Central memory CD4-positive, alpha-beta T cell (primary cell): ENCODE results near the gene ADAMTS17.
"Not testable (repeated sequence)": the region's sequence is repeated elsewhere in the genome, so short reads cannot be mapped to it uniquely, and the experiment has no call there.

ENCODE experiments used
- DNase-seq: peaks from one replicate; pipeline ENCODE4 v3.0.0; 2022

Gene ADAMTS17

DNA sequence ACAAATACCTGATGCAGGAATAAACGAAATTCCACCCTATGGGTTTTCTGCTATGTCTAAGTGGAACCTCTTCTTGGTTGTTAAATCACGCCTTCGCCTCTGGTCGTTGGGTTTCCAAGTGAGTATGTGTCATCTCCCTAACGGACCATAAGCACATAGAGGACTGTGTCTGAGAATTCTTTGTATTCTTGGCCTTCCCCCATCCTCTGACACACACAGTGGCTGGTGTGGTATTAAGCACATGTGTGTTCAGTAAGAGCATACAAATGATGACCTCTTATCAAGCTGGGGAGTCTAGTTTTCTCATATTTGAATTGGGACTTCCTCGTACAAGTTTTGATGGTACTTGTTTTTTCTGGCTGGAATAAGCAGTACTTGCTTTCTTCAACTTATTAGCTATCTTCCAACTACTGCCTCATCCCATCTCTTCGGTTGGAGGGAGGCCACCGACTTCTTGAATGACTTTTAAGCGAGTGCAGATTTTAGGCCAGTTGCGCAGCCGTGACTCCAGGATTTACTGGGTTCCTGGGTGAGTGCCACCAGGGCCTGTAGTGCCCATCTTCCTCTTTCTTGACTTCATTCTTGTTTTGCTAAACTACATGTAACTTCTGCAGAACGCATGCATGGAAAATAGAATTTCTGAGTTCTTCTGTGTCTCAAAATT lies 240.2 kb downstream of the ADAMTS17 start:
- no peak for DNase-seq

DNA sequence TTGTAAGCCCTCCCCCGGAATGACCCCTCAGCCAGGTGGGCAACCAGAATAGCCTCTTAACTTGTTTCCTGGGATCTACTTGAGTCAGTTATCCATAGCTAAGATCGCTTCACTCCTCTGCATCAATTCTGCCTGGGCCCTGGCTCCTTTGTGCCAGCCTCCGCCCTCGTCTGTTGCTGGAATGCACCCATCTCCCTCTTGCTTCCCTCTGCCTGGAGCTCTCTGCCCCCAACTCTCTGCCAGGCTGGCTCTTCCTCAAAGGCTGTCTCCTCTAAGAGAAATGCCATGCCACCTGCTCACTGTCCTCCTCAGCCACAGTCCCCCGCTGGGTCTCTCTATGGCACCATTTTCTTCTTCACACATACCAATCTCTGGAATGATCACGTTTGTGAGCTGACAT lies 240.8 kb downstream of the ADAMTS17 start:
- DNase-seq: no peak

DNA sequence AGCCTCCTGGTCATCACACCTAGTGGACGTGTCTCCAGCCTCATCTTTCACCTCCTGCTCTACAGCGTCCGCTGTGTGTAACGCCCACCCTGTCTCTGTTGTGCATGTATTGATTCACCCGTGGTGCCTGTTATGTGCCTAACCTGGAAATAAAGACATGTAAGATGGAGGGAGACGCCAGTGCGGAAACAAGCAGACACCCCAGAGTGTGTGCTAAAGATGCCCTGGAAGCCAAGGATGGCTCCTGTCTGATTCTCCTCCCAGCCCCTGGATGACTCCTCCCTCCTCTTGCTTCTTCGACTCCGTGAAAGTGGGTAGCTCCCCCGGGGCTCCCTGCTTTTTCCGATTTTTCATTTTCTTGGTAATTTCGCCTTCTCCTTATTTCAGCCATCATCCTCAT lies 241.8 kb downstream of the ADAMTS17 start:
- no peak for DNase-seq

DNA sequence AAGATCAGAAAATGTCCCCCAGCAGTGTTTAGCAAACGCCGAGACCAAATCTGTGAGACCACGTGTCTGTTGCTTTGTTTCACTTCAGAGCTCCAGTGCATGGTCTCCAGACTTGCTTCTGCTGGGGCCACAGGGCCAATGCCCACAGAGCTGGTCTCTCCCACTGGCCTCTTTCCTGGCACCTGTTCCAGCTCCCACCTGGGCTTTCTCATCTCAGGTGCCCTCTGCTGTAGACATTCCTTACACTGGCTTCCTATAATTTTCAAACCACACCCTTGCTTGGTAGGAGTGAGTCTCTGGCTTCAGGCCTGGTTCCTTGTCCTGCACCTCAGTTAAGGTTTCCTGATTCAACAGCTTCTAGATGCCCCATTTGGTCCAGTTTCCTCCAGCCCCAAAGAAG lies 243.1 kb downstream of the ADAMTS17 start:
- no peak for DNase-seq

DNA sequence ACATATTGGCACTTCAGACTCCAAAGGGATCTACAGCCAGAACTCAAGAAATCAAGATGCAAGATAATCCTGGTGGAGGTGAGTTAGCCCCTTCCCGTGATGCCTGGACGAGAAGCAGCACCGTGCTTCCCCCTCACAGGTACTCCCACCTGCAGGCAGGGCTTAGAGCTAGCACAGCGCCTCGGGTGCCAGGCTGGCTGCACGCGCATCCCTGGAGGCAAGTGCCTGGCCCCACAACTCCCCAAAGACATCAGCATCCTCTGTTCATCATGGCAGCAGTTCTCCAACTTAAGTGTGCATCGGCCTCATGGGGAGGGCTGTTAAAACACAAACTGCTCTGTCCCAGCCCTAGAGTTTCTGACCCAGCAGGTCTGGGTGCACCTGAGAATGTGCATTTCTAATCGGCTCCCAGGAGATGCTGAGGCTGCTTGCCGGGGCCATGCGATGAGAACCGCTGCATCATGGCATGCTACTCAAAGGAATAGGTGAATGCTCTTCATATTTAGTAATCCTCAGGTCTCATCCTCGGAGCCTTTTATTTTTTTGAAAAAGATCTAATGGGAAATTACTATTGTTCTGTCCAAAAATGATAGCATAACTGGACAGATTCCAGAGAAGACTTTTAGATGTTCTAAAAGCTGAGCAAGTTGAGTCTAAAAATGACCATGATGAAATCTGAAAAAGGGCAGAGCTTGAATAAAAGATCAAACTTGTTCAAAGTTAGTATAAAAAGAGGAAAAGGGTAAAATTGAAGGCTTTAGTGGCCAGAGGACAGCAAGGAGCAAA lies 244.2 kb downstream of the ADAMTS17 start:
- no peak for DNase-seq

DNA sequence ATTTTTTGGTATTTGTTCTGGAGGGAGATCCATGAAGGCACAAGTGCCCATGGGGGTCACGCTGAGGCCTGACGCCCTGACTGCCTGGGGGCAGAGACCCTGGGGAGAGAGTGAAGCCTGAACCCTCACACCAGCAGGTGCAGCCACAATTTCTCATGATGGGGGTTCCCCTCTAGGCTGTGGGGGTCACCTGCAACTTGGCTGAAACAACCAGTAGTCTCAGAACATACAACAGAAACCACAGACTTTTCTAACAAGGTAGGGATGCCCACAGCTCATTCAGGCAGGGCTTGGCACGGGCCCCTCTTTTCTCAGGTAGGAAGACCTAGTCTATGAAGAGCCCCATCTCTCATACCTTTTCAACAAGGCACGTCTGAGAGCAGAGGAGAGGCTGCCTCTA lies 245.1 kb downstream of the ADAMTS17 start:
- DNase-seq: no peak

DNA sequence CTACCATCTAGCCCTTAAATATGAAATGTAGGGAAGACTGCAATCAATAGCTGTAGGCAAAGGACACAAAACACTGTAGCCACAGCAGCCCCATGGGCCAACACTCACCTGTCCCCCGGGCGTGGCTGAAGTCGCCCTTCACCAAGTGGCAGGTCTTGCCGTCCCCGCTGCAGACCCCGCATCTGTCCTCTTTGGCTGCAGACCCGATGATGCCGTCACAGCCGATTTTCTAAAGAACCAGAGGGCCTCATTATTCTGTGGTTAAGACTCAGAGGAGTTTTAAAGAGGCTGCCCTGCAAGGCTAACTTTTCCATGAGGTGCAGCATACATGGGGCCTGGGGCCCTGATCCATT lies 245.6 kb downstream of the ADAMTS17 start:
- DNase-seq: no peak

DNA sequence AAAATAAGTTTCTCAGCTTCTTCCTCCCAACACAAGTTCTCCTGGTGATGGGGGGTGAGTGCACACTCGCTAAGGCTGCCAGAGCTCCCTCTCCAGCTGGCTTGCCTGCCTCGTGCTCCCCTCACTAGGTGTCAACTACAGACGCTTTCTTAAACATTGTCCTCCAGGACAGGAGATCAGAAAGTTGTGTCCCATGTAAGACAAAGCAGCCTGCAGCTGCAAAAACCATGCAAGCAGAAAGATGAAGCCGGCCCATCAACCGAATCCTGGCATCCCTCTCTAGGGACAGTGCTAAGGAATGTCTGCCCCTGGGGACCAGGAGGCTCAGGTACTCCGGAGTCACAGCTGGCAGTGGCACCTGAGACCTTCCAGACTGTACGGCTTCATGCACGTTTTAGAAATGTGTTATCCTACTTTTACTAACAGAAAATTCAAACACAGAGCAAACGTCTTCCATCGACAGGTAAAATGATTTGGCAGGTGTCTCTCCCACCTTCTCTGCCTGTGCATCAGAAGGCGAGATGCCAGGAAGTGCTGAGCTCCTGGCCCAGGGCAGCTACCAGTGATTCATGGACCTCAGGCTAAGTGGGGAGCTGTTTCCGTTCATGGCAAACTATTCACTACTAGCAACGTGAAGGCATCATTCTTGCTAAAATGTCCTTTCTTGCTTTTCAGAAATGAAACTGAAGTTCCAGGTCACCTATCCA lies 246.1 kb downstream of the ADAMTS17 start:
- DNase-seq: no peak

DNA sequence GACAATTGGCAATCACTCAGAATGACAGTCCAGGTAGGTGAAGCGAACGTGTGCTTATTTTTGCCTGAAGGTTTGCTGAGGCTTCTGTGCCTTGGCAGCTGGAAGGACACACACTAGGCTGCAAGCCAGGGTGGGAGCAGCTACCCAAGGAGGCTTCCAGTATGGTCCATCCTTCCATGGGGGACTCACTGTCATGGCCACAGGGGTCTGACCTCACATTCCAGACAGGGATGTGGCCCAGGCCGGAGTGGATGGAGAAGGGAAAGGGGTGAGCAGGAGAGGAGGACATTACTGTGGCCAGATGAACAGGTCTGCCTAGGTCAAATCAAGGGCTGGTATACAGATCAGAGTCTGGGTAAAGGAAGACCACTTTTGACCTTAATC lies 247.7 kb downstream of the ADAMTS17 start:
- DNase-seq: no peak

DNA sequence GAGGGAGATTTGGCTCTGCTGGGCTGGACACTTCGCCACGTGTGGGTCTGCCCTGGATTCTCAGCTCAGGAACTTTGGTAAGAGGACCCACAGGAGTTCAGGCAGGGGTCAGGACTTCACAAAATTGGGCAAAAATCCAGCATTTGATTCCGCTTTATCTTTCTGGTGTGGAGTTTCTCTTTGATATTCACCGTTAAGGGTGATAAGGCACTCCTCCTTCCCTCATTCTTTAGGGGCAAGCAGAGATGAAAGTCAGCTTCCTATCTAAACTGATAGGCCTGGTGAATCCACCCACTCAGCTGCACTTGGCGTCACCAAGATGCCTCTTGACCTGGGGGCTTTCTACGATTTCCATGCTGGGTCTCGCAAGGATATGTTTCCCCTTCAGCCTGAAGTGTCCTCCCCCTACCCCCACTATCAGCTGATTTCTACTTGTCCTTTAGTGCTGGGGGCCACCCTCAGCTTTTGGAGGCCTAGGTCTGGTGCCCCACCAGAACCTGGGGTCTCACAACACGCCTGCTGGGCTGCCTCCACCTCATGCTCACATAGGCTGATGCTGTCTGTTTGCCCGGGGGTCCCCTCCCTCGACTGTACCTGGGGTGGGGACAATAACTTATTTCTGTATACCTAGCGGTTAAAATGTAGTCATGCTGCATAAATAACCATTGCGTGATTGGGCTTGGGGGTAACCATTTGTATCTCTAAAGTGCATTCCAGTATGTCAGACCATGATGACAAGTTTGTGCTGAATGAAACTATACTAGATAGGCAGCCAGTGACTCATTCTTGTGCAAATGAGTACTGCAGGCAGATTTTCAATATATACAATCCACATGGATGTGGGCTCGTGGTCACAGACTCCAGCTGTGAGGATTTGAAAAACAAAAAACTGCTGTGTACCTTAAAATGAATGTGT lies 248.3 kb downstream of the ADAMTS17 start:
- DNase-seq: no peak

DNA sequence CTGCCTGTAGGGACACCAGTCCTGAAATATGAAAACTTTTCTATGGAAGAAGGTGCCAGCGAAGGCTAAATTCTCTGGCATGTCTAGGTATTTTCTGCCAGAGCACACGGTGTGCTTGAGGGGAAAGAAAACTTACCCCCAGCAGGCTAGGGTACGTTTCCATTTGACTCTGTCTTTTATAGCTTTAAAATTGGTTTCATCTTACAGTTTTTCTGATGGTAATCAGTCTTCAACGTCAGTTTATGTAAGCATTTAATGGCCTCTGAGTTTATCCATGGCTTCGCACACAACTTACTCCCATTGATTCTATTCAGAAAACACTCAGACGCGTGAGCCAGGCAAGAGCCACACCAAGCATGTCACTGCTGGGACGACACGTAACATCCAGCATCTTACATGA lies 249.7 kb downstream of the ADAMTS17 start:
- no peak for DNase-seq

DNA sequence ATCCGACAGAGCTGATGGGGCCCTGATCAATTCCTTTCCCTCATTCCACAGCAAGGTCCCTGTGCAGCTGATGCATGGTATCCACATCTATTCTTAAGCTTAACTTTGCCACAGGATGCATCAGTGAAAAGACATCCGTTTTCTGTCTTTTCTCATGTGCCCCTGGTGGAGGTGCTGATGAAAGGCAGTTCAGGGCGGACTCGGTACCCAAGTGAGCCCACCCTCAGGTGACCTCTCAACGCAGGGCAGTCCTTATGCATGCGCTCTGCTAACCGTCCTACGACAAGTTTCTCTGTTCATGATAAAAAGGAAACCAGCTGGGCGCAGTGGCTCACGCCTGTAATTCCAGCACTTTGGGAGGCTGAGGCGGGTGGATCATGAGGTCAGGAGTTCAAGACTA lies 251.4 kb downstream of the ADAMTS17 start:
- DNase-seq: no peak

DNA sequence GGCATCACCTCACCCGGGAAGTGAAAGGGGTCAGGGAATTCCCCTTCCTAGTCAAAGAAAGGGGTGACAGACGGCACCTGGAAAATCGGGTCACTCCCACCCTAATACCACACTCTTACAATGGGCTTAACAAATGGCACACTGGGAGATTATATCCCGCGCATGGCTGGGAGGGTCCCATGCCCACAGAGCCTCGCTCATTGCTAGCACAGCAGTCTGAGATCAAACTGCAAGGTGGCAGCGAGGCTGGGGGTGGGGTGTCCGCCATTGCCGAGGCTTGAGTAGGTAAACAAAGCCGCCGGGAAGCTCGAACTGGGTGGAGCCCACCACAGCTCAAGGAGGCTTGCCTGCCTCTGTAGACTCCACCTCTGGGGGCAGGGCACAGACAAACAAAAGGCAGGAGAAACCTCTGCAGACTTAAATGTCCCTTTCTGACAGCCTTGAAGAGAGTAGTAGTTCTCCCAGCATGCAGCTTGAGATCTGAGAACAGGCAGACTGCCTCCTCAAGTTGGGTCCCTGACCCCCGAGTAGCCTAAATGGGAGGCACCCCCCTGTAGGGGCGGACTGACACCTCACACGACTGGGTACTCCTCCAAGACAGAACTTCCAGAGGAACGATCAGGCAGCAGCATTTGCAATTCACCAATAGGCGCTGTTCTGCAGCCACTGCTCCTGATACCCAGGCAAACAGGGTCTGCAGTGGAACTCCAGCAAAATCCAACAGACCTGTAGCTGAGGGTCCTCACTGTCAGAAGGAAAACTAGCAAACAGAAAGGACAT lies 257.5 kb downstream of the ADAMTS17 start:
- DNase-seq: not testable (repeated sequence)

DNA sequence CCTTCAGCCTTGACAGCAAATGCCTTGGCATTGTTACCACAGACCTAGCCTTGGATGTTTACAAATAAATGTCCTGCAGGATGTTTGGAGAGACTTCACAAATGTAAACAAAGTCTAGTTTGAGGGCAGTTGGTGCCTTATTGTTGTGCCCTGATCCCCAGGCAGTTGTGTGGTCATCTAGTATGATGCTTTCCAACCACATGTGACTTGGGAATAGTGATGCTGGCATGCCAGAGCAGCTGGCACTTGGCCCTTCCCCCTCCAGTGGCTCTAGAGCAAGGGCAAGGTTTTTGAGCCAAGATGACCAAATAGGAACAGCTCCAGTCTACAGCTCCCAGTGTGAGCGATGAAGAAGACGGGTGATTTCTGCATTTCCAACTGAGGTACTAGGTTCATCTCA lies 258.2 kb downstream of the ADAMTS17 start:
- no peak for DNase-seq

DNA sequence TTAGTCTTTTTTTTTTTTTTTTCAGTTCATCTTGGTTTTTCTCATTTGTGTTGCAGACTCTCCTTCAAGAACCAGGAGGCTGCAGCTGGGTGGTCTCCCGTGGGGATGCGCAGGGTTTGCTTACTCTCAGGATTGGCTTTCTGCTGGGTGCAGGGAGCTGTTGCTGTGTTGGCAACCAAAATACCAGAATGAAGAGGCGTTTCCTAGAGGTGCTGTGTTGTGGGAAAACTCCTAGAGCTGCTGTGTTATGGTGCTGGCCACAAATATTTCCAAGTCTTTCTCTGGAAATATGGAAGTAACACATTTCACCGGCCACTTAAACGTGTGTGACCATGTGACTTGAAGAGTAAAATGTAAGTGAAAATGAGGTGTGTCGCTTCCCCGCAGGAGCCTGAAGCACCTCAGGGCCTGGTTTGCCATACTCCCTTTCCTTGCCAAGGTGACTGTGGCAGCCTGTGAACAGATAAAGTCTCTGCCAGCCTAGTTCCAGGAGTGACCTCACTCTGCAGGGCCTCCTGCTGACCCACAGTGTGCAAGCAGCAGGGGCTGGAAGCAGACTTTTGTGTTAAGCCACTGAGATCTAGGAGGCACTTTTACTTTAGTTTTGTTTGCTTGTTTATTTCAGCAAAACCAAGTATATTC lies 258.9 kb downstream of the ADAMTS17 start:
- no peak for DNase-seq

DNA sequence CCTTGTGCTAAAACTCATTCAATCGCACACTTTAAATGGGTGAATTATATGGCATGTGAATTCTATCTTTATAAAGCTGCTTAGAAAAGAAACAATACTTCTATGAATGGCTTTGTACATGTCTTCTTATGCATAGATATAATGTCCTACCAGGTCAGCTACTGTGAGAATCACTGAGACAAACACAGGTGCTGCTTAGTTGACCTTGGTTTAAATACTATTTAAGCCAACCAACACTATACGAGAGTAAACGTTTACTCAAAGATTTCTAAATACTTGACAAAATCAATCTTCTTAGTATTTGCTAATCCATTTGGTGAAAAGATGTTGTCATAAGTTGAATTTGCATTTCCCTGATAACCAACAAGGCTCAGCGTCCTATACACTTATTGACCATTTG lies 260.3 kb downstream of the ADAMTS17 start:
- no peak for DNase-seq

DNA sequence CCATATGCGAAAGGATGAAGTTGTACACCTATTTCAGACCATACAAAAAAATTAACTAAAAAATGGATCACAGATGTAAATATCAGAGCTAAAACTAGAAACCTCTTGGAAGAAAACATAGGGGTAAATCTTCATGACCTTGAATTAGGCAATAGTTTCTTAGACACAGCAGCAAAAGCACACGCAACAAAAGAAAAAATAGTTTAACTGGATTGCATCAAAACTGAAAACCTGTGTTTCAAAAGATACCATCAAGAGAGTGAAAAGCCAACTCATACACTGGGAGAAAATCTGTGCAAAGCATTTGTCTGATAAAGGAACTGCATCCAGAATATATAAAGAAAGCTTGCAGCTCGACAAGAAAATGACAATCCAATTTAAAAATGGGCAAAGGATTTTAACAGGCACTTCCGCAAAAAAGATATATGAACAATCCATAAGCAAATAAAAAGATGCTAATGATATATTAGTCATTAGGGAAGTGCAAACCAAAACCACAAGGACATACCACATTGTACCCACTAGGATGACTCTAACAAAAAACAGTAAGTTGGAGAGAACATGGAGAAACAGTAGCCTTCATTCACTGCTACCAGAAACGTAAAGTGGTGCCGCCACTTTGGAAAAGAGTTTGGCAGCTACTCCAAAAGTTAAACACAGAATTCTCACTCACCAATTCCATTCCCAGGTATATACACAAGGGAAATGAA lies 263.1 kb downstream of the ADAMTS17 start:
- no peak for DNase-seq

DNA sequence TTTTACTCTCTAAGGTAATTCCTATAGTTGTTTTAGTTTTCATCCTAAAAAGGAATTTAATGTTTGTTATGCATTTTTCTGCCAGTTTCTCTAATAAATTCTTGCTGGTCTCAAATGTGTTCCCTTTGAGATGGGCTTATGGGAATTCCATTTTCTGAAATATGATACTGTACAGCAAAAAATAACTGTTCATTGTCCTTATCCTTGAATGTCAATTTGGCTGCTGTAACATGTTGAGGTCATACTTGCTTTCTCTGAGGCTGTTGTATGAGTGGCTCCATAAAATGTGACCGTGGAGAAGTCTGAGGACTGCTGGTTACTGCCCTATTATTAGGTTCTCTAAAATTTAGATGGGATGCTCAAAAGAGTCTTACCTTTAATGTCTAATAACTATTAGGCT lies 266.5 kb downstream of the ADAMTS17 start:
- DNase-seq: no peak

DNA sequence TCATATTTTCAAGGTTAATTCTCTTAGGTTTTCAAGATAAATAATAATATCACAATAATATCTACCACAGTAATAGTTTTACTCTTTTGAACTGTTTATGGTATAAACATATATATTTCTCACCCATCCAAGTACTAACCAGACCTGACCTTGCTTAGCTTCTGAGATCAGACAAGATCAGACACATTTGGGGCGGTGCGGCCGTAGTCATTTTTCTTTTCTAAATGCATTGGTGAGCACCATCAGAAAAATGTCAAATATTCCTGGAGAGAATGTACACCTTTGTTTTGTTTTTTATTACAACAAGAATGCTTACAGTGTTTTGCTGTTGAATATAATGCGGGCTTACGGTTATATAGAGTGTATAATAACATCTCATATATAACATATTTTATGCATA lies 267.8 kb downstream of the ADAMTS17 start:
- no peak for DNase-seq

DNA sequence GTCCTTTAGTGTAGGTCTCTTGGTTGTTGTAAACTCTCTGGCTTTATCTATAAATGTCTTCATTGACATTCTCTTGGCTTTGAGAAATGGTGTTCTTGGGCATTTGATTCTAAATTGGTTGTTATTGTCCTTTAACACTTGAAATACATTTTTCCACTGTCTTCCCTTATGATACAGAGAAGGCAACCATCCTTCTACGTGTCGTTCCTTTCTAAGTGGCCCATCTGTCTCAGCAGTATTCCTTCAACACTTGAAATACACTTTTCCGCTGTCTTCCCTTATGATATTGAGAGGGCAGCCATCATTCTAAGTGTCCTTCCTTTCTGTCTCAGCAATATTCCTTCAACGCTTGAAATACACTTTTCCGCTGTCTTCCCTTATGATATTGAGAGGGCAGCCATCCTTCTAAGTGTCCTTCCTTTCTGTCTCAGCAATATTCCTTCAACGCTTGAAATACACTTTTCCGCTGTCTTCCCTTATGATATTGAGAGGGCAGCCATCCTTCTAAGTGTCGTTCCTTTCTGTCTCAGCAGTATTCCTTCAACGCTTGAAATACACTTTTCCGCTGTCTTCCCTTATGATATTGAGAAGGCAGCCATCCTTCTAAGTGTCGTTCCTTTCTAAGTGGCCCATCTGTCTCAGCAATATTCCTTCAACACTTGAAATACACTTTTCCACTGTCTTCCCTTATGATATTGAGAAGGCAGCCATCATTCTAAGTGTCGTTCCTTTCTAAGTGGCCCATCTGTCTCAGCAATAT lies 275.1 kb downstream of the ADAMTS17 start:
- DNase-seq: not testable (repeated sequence)
